PC-9 (cell line): ENCODE data around the gene SIAH3.

Source experiments
- CTCF ChIP-seq: fragments of 200-600 bp; sonication (generic); conservative IDR thresholded peaks from 2 replicates; pipeline ENCODE4 v1.6.1; 2017; ENCODE audit warnings: mixed run types, antibody characterized with exemption, mild to moderate bottlenecking, moderate library complexity
- EZH2 ChIP-seq: fragments of 200-600 bp; sonication (generic); IDR thresholded peaks from 2 replicates; pipeline ENCODE4 v1.8.0; 2017; ENCODE audit warnings: antibody characterized with exemption, low read depth

- no peak for TF ChIP-seq CTCF
- TF ChIP-seq EZH2, result no peak
These were observed 78.3 kb downstream of the SIAH3 start for GRCh38 chr13:45773236-45773635.
